HG03460 (cell line): ENCODE measurements around the gene HYPK.
A peak's percentile ranks its signal among the peaks of the same experiment; 100 is the strongest.

Source experiments
- ATAC-seq: cut with Tn5 transposase; IDR thresholded peaks from one replicate; pipeline ENCODE4 v1.9.1; 2021; ENCODE audit not compliant: unreplicated experiment

HYPK gene, protein sequence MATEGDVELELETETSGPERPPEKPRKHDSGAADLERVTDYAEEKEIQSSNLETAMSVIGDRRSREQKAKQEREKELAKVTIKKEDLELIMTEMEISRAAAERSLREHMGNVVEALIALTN

DNA sequence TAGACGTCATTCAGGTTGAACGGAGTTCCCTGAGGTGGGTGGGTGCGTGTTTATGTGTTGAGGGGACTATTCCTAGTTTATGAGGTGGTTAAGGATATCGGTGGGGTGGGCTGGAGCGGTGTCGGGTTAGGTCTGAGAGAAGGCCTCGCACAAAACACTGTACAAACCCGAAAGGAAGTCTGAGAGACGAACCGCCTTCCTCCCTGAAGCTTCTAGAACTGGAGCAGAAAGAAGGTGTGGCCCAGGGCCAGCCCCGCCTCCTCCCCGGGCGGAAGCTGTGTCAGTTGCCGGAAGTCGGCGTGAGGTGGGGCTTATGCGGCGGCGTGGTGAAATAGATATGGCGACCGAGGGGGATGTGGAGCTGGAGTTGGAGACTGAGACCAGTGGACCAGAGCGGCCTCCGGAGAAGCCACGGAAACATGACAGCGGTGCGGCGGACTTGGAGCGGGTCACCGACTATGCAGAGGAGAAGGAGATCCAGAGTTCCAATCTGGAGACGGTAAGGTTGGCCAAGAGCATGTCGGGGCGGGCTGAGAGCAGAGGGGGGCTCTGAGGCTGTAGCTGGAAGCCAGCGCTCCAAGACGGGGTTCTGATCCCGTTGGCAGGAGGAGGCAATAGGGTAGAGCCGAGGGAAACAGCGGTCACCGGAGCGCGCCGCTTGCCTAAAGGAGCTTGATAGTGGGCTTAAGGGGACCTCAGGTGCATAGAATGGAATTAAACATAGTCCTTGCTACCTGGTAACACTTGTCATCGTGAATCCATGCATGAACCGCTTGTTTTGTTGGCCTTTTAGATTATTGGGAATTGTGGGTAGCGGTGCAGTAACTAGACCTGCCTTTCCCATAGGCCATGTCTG lies at the start of gene HYPK:
HYPK (plus strand) TSS at position 314 of the 856 bp plus-strand sequence; CDS start at position 338, 24 bp downstream.
- ATAC-seq, result peak; percentile 89

DNA sequence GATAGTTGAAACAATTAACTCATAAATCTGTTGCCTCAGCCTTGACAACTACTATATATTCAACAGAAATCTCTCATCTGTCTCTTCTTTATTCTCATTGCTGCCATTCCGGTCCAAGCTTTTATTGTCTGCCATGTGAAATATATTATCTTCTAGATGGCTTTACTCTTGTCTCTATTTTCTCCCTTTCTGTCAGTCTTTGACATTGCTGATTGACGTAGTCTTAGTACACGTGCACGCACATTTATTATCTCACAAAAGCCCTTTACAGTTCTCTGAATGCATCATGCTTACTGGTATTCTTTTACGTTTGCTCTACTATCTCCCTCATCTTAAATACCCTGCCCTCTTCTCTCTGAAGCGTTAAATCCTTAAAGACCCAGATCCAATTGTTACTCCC lies 48.5 kb upstream of the HYPK start:
- no peak for ATAC-seq

DNA sequence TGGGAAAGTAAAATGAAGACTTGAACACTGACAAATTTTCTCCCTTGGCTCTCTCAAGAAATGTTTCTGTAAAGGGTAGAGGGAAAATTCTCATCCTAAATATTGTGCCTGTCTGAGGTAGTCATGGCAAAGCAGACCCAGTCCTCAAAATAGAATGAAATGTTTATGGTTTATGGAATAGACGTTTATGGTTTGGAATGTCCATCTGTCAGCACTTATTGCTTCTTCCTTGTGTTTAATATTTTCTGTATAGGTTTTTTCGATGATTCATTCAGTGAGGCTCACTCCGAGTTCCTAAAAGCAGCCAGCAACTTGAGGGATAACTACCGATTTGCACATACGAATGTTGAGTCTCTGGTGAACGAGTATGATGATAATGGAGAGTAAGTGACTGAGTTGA lies 37.6 kb upstream of the HYPK start:
- ATAC-seq, result no peak

DNA sequence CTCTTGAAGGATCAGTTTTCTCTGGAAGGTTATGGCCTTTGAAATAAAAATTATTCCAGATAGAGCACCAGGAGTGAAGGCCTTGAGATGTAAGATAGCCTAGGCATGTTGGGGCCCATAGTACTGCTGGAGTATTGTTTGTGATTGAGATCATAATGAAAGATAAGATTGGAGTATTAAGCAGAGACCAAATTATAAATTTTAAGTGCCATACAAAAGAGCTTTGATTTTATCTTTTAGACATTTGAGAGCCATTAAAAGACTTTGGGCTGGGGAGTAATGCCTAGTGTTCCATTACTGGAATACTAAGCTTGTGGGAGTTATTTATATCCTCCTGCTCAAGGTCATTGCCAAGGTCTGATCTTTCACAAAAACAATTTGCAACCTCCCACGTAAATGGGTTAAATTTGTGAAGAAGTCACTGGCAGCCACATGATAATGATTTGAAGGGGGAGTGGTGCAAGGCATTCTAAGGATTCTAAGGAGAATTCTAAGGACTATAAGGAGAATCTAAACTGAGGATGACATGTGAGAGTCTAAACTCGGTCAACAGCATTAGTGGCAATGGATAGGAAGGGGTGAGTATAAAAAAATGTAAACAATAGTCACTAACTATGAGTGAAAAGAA lies 36.5 kb upstream of the HYPK start:
- no peak for ATAC-seq

DNA sequence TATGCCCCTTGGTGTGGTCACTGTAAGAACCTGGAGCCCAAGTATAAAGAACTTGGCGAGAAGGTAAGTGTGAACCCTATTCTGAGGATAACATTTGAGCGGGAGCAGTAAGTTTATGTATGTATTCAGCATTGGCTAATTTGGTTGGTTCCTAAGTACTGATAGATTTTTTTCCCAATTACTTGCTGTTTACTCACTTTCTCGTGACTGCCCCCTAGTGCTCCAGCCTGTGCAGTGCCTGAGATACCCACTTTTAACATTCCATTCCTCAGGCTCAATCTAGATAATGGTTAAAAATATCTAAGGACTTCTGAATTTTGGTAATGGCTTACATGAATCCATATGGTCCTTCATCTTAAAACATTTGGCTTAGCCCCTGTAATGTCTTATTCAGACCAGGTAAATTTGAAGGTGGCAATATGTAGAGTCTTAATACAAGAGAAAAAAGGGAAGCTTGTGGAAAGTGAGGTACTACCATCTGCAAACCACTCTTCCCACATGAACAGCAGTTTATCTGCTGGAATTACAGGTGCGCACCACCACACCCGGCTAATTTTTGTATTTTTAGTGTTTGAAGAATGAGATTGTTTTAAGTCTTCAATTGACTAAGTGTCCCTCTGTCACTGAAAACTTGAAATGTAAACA lies 30.7 kb upstream of the HYPK start:
- no peak for ATAC-seq

DNA sequence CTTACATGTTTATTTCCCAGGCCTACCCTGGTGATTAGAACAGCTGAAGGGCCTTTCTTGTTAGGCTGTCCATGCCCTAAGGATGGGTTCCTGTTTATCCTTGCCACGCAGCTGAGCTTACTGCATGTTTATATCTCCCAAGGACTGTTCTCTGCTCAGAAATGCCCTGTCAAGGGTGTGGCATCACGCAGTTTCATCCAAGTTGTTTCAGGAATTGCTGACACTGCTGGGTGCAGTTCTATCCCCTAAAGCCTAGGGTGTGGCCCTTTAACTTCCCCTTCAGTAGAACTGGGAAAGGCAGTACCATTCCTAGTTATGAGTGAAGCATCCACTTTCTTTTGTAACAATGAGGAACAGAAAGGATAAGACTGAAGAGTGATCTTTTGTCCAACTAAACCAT lies 28.6 kb upstream of the HYPK start:
- no peak for ATAC-seq

DNA sequence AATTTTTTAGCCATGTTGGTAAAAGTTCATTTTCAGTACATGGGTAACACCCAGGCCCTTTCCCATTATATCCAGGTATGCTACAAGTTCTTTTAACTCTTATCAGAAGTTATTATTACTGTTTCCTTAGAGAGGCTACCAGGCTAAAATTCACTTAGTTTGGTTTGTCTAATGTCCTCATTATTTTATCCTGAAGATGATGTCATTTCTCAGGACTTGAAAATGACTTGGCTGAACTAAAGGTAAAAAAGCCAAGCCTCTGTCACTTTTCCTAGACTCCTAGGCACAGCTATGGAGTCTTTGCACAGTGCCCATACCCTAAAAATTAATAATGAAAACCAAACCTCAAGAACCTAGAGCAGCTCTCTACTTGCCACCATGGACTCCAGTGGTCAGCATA lies 27.8 kb upstream of the HYPK start:
- no peak for ATAC-seq

DNA sequence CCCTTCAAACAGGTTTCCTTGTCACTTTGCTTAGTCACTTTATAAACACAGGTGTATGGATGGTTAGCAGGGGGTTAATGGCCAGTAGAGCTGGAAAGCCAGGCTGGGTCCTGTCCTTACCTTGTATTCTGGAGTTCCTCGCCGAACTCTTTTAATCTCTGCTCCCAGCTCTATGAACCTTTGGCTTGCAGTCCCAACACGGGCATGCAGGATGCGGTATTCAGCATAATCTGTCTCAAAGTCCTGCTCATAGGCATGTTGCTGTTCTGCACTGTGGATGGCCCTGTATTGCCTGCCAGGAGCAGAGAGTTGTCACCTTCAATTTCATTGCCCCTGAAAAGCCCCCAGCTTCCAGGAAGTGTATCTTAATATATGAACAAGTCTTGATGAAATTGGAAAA lies 26.3 kb upstream of the HYPK start:
- no peak for ATAC-seq

DNA sequence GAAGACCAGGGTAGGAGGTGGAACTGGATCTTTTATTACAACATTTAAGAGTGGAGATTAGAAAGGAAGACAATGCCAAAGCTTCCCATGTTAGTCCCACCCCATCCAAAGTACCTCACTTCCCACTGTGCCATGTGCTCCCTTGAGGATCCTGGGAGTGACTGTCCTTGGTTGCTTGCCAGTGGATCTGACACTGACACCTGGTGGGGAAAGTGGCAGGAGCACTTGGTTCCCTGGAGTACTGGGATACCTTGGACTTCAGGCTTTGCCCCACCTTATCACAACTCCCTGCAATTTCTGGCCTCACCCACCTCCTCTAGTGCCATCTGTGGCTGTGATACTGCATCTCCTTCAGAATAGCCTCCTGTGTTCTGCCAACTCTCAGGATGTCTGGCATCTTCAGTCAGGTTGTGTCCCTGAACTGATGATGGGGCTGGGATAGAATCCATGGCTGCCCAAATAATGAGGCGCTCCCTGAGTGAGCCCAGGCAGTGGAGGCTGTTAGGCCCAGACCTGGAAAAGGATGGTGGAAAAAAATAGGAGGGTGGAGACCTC lies 24.9 kb upstream of the HYPK start:
- ATAC-seq, result no peak

DNA sequence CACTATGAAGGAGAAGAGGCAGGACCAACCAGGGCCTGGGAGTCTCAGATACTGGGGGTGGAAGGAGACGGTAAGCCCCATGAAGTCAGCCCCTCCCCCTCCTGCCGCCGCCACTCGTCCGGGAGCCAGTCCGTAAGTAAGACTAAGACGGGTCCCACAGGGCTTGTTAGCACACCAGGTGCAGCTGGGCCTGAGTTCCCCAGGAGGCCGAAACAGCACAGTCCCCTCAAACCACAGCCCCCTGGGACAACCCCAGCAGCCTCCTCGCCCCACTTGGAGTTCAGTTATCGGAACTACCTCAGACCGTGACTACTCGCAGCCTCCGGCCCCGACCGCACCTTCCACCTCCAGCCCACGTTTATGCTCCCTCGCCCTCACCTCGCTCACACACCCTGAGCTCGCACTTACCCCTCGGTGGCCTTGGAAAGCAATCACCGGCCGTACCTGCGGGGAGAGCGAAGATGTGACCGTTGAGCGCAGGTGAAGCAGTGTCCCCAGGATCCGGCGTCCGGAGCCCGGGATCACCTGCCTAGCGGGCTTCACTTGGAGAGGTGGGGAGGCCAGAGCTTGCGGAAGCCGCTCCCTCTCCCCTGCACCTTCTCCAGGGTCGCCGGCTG lies 24.2 kb upstream of the HYPK start:
- peak; percentile 65 for ATAC-seq

DNA sequence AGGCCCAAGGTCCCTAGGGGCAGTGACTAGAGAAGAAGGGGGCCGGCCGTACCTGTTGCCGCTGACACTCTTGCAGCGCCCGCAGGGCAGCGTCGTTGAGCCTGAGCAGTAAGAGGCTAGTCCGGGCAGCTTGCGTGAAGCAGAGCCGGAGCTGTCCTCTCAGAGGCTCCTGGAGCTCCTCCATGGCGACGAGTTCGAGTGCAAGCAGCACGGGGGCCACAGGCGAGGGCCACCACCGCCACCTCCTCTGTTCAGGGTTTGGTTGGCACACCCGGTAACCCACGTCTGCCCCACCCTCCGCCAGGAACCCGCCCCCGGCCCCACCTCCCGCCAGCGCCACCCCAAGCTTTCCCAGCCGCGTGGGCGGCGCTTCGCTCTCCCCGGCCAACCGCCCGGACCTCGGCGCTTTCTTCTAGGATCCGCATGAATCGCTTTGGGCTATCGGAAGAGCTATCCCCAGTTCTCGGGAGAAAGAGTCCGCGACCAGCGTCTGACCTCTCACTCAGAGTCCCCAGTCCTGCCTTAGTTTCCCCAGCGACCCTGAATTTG lies 23.6 kb upstream of the HYPK start, which contains the start of gene ELL3:
ELL3 (minus strand) TSS at position 249 of the 549 bp plus-strand sequence; CDS start at position 184, 65 bp downstream.
- ATAC-seq, result peak; percentile 37

DNA sequence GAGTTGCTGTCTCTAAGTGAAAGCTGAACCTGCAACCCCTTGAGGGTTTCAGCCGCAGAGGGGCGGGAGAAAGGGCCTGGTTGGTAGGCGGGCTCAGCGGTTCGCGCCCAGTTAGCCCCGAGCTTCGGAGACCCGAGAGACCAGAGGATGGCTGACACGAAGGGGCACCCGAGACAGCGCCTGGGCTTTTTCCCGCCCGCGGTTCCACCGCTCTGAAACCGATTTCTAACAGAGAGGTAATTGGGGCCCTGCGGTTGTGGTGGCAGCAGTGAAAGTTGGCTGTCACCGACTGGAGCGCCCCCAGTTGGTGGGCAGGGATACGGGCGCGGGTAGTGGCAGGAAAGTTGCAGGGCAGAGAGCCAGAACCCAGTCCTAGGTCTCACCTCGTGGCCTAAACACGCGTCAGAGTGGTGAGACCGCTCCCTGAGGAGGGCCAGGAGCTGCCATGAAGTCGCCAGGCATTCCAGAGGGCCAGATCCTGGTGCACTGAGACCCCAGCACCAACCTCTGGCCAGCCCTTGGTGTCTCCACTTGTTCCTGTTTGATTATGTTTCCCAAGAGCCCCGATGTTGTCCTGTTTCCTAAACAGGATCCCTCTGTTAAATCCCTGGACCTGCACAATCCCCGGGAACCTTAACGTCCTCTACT lies 23.0 kb upstream of the HYPK start:
- ATAC-seq, result peak; percentile 58

DNA sequence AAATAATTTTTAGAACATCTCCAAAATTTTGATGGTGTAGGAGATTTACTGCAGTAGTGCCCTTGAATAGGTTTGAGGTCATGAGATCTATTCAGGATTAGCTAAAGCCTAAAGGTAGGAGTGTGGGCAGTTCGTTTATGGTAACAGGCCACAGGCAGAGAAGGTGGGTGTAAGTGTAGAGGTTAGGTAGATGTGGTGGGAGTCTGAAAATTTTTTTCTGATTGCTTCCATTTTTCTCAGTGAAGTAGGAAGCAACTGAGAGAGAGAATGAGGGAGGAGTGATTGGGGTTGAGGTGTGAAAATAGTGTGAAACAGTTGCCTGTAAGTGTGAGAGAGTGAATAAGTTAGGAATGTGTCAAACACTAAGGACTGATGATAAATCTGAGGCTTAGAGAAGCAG lies 21.4 kb upstream of the HYPK start:
- no peak for ATAC-seq

DNA sequence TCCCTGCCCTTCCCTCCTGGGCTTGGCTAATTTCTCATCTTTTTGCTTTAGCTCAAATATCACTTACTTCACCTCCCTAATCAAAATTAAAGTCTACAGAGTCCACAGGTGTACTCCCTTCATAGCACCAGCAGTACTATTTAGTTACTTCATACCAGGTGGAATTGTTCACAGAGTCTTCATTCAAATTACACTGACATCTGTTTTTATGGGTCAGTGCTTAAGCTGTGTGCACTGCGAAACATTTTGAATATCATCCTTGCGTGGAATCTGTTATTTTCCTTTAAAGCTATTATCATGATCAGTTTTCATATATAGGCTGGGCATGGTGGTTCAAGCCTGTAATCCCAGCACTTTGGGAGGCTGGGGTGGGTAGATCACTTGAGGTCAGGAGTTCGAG lies 11.0 kb upstream of the HYPK start:
- no peak for ATAC-seq

DNA sequence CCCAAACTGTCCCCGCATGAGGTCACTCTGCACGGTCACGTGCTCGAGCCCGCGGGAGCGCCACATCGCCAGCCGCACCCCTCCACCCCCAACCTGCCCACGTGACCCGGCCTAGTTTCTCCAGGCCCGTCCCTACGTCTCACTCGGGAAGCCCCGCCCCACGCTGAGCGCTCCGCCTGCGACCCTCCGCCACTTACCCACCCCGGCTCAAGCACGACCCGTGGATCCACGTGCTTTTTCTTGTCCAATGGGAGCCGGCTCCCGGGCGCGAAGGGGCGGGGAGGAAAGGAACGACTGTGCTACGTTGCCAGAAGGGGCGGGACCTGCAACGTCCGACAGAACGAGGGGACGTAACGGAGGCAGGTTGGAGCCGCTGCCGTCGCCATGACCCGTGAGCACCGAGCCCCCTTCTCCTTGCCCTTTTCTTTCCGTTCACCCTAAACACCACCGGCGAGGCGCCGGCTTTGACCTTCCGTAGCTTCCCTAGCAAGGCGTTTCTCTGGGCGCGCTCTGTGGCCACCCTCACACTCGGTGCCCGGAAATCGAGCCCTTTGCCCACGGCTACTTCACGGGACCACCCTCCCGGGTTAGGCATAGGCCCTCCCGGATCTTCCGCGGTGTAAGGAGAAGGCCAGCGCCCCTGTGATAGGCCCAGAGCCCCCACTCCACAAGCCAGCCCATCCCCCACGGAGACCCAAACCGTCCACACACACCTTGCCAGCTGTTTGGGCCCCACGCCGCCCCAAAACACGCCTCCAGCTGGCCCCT lies 8.2 kb upstream of the HYPK start, which contains the start of gene SERF2:
SERF2 (plus strand) TSS at position 328 of the 768 bp plus-strand sequence; CDS start at position 385, 57 bp downstream.
- peak; percentile 91 for ATAC-seq

DNA sequence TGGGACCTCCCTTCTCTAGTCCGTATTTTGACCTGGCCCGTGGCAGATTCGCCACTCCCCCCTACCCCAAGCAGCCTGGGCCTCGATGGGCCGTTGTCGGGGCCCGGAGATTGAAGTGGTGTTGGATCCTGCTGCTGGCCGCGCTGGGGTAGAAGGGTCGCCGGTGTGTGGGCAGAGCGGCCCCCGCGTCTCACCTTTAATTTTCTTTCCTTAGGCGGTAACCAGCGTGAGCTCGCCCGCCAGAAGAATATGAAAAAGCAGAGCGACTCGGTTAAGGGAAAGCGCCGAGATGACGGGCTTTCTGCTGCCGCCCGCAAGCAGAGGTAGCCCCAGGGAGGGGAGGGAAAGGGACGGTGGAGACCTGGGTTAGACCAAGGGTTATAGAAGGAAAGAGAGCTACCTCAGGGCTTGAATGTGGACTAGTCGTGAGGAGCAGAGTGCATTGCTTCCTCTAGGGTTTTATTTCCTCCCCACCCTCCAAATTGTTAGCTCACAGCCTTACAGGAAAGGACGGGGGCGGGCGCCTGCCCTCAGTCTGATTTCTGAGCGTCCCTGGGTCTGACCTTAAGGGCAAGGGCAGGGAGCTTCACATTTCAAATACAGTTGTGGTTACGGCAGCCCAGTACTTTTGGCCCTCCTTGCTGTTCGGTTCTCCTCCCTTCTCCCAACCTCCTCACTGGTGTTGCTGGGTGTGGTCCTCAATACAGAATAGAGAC lies 7.5 kb upstream of the HYPK start:
- no peak for ATAC-seq

DNA sequence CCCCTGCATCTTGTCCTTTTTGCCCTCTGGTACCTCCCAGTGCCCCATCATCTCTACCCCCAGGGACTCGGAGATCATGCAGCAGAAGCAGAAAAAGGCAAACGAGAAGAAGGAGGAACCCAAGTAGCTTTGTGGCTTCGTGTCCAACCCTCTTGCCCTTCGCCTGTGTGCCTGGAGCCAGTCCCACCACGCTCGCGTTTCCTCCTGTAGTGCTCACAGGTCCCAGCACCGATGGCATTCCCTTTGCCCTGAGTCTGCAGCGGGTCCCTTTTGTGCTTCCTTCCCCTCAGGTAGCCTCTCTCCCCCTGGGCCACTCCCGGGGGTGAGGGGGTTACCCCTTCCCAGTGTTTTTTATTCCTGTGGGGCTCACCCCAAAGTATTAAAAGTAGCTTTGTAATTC lies 6.8 kb upstream of the HYPK start:
- no peak for ATAC-seq

DNA sequence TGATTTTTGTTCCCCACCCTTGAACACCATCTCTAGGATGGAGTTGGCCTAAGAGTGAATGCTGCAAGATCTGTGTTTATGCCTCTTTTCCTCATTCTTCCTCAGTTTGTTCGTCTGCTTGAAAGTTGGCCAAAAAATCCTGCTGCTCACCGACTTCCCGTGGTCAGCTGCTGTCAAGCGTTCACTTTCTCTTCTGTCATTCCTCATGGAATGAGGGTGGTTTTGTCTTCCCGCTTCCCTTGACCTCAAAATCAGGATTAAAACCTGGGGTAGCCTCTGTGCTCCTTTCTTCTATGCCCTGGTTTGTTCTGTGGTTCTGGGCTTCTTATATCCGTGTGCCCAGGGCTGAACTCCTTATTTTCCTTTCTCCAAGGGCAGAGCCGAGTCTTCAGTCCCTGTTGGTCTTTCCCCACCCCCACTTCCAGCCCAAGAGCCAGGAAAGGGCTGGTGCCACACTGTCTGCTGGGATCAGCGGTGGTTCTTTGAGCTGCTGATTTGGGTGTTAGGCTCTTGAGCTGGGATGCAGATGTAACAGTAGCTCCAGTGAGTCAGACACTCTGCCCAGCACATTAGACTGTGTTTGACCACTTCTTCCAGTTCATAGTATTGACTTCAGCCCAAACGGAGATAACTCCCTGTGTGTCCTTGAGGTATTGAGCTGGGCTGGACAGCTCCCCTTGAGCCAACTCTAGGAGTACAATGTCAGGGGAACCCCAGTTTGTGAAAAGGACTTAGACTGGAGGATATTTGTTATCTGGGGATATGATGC lies 5.9 kb upstream of the HYPK start:
- no peak for ATAC-seq
